ENCODE data around the gene SLC7A1.

Gene SLC7A1

GRCh38 chr13:29510651-29511084 lies 84.8 kb downstream of the SLC7A1 start:
- DNase-seq (ENCODE audit: low read depth), result no peak

GRCh38 chr13:29509999-29510589 lies 85.4 kb downstream of the SLC7A1 start:
- DNase-seq (ENCODE audit: low read depth), result no peak

GRCh38 chr13:29508876-29509252 lies 86.6 kb downstream of the SLC7A1 start:
- DNase-seq (ENCODE audit: low read depth), result no peak

- DNase-seq (ENCODE audit: low read depth), result peak; percentile 47
Observed at GRCh38 chr13:29508130-29508875, 87.2 kb downstream of the SLC7A1 start.

- DNase-seq (ENCODE audit: low read depth), result no peak
Observed at GRCh38 chr13:29507356-29507755, 88.1 kb downstream of the SLC7A1 start.

GRCh38 chr13:29505950-29506349 lies 89.5 kb downstream of the SLC7A1 start:
- DNase-seq (ENCODE audit: low read depth), result no peak

- no peak for DNase-seq (ENCODE audit: low read depth)
Observed at GRCh38 chr13:29505511-29505910, 90.0 kb downstream of the SLC7A1 start.

- DNase-seq (ENCODE audit: low read depth), result no peak
Observed at GRCh38 chr13:29504691-29505090, 90.8 kb downstream of the SLC7A1 start.

GRCh38 chr13:29503041-29503837 lies 92.2 kb downstream of the SLC7A1 start:
- DNase-seq (ENCODE audit: low read depth), result no peak

GRCh38 chr13:29502391-29503008 lies 93.0 kb downstream of the SLC7A1 start:
- DNase-seq (ENCODE audit: low read depth), result no peak

GRCh38 chr13:29501674-29502073 lies 93.8 kb downstream of the SLC7A1 start:
- DNase-seq (ENCODE audit: low read depth), result no peak

- DNase-seq (ENCODE audit: low read depth), result no peak
Observed at GRCh38 chr13:29500386-29500785, 95.1 kb downstream of the SLC7A1 start.

GRCh38 chr13:29499506-29500165 lies 95.9 kb downstream of the SLC7A1 start:
- no peak for DNase-seq (ENCODE audit: low read depth)

GRCh38 chr13:29498426-29499040 lies 97.0 kb downstream of the SLC7A1 start:
- no peak for DNase-seq (ENCODE audit: low read depth)

- no peak for DNase-seq (ENCODE audit: low read depth)
Observed at GRCh38 chr13:29497137-29497654, 98.3 kb downstream of the SLC7A1 start.

- peak; percentile 15 for DNase-seq (ENCODE audit: low read depth)
Observed at GRCh38 chr13:29496241-29496712, 99.2 kb downstream of the SLC7A1 start.

GRCh38 chr13:29494520-29494919 lies 101.0 kb downstream of the SLC7A1 start:
- DNase-seq (ENCODE audit: low read depth), result no peak

GRCh38 chr13:29493796-29494195 lies 101.7 kb downstream of the SLC7A1 start:
- DNase-seq (ENCODE audit: low read depth), result no peak

GRCh38 chr13:29491248-29491647 lies 104.2 kb downstream of the SLC7A1 start:
- DNase-seq (ENCODE audit: low read depth), result no peak

GRCh38 chr13:29490561-29490885 lies 105.0 kb downstream of the SLC7A1 start:
- no peak for DNase-seq (ENCODE audit: low read depth)

All from CMK (cell line).